ENCODE measurements around the gene NACA2.
"Not testable (repeated sequence)": the region's sequence is repeated elsewhere in the genome, so short reads cannot be mapped to it uniquely, and the experiment has no call there.

The NACA2 gene

DNA sequence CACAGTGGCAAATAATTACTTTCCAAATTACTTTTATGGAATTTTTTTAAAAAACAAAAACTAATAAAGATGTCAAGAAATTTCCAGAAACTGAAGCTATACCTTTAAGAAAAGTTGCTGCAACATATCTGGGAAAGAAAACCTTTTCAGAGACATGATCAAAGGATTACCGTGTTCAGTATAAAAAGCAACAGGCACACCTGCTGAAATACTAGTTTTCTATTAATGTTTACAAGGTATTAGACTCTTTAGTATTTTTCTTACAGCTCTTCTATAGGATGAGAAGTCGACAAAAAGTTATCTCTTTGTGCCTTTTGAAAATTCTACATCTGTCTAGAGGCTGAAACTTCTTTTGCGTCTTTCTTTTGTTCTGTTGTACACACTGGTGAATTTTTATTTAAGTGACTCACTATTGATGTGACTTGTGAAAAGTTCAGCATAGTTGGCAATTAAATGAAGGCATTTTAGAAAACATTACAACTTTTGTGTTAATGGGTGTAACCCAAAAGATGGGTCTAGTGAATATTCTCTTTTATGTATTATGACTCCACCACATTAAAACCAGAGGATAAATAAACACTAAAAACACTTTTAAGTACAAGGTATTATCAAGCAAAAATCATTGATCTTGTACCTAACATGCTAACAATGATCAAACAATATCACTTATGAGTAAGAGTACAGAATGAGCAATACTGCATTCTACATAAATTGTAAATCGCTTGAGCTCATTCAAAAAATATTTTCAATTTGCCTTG, 23.8 kb downstream of the NACA2 start:
- Histone ChIP-seq H3K4me1 (ENCODE audit: control insufficient read depth, insufficient read depth, low read length, poor library complexity, severe bottlenecking) (no peaks in the 10 kb centered on the region), H3K36me3 (ENCODE audit: control insufficient read depth, insufficient read depth, low read length) (no peaks in the 10 kb centered on the region), H3K4me3 (ENCODE audit: extremely low read depth, insufficient read depth, low read length, poor library complexity, severe bottlenecking) (no peak overlapping the region), H3K27ac (ENCODE audit: low read depth, low read length, severe bottlenecking) (no peak overlapping the region), H3K9me3 (ENCODE audit: control insufficient read depth, low read length) (no peaks in the 10 kb centered on the region)
- 80% methylated on average over 2 of the region's 4 CpGs; no CpG with 5 or more reads in 1 of the 2 experiments for WGBS, 2 experiments (ENCODE audit: insufficient coverage in 2 of 2)

DNA sequence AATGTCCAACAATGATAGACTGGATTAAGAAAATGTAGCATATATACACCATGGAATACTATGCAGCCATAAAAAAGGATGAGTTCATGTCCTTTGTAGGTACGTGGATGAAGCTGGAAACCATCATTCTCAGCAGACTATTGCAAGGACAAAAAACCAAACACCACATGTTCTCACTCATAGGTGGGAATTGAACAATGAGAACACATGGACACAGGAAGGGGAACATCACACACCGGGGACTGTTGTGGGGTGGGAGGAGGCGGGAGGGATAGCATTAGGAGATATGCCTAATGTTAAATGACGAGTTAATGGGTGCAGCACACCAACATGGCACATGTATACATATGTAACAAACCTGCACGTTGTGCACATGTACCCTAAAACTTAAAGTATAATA, 24.6 kb downstream of the NACA2 start:
- not testable (repeated sequence) for H3K4me1 ChIP-seq (ENCODE audit: control insufficient read depth, insufficient read depth, low read length, poor library complexity, severe bottlenecking); H3K27ac ChIP-seq (ENCODE audit: low read depth, low read length, severe bottlenecking); H3K4me3 ChIP-seq (ENCODE audit: extremely low read depth, insufficient read depth, low read length, poor library complexity, severe bottlenecking); H3K36me3 ChIP-seq (ENCODE audit: control insufficient read depth, insufficient read depth, low read length); H3K9me3 ChIP-seq (ENCODE audit: control insufficient read depth, low read length)
- no CpG with 5 or more reads among the region's 5 CpGs for WGBS, 2 experiments (ENCODE audit: insufficient coverage in 2 of 2)

DNA sequence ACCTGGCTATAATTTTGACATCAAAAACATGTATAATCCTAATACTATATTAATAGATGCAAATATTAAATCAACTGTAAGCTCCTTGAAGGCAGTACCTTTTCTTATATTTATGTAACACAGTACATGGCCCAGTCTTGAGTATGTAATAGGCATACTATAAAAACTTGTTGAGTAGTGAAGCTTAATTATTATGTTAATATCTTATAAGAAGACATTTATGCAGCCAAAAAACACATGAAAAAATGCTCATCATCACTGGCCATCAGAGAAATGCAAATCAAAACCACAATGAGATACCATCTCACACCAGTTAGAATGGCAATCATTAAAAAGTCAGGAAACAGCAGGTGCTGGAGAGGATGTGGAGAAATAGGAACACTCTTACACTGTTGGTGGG, 25.2 kb downstream of the NACA2 start:
- not testable (repeated sequence) for H3K4me3 ChIP-seq (ENCODE audit: extremely low read depth, insufficient read depth, low read length, poor library complexity, severe bottlenecking); H3K36me3 ChIP-seq (ENCODE audit: control insufficient read depth, insufficient read depth, low read length); H3K4me1 ChIP-seq (ENCODE audit: control insufficient read depth, insufficient read depth, low read length, poor library complexity, severe bottlenecking); H3K9me3 ChIP-seq (ENCODE audit: control insufficient read depth, low read length); H3K27ac ChIP-seq (ENCODE audit: low read depth, low read length, severe bottlenecking)

DNA sequence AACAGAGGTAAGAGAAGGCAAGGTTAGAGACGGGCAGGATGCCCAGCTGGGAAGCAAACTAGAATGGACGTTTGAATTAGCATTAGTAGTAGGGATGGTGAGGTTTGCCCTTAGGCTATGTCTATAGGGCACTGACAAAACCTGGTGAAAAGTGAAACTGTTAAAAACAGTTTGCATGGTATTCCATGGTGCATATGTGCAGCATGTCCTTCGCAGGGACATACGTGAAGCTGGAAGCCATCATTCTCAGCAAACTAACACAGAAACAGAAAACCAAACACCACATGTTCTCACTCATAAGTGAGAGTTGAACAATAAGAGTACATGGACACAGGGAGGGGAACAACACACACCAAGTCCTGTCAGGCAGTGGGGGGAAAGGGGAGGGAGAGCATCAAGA, 25.8 kb downstream of the NACA2 start:
- H3K4me1 ChIP-seq (ENCODE audit: control insufficient read depth, insufficient read depth, low read length, poor library complexity, severe bottlenecking), result no peaks in the 10 kb centered on the region
- H3K9me3 ChIP-seq (ENCODE audit: control insufficient read depth, low read length), result no peaks in the 10 kb centered on the region
- H3K27ac ChIP-seq (ENCODE audit: low read depth, low read length, severe bottlenecking), result no peak overlapping the region
- no peak overlapping the region for H3K4me3 ChIP-seq (ENCODE audit: extremely low read depth, insufficient read depth, low read length, poor library complexity, severe bottlenecking)
- WGBS, 2 experiments (ENCODE audit: insufficient coverage in 2 of 2), result 54 to 67% methylated on average over 2 of the region's 4 CpGs
- H3K36me3 ChIP-seq (ENCODE audit: control insufficient read depth, insufficient read depth, low read length), result no peaks in the 10 kb centered on the region

DNA sequence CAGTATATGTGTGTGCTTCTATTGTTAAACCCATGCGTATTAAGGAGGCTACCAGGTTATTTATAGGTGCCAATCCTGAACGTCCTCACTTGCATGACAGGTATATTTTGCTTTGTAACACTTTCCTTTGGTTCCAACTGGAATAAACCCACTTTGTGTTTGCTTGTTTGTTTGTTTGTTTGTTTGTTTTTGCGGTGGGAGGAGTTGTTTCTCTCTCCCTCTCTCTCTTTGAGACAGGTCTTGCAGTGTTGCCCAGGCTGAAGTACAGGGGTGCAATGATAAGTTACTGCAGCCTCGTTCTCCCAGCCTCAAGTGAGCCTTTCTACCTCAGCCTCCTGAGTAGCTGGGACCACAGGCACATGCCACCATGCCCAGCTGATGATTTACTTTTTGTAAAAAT, 28.7 kb downstream of the NACA2 start:
- no peaks in the 10 kb centered on the region for H3K9me3 ChIP-seq (ENCODE audit: control insufficient read depth, low read length)
- H3K4me1 ChIP-seq (ENCODE audit: control insufficient read depth, insufficient read depth, low read length, poor library complexity, severe bottlenecking), result no peaks in the 10 kb centered on the region
- 71 to 88% methylated on average over 1 to 3 of the region's 4 CpGs for WGBS, 2 experiments (ENCODE audit: insufficient coverage in 2 of 2)

DNA sequence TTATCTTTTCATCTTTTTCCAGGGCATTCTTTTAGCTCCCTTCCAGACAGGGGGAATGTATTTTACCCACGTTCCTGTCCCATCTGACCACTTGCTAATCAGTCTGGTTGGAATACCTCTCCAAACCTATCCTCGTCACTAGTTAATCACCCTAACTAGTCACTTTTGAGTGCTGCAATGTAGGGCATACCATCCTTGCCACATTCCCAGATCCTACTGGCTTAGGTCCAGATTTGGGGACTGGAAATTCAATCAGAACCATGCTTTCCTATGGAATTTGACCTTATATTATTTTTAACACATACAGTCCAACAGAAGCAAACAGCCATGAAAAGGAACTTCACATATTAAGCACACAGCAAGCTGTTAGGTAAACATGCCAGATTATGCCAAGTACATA, 29.7 kb downstream of the NACA2 start:
- Histone ChIP-seq H3K27ac (ENCODE audit: low read depth, low read length, severe bottlenecking) (no peak overlapping the region), H3K4me3 (ENCODE audit: extremely low read depth, insufficient read depth, low read length, poor library complexity, severe bottlenecking) (no peak overlapping the region), H3K4me1 (ENCODE audit: control insufficient read depth, insufficient read depth, low read length, poor library complexity, severe bottlenecking) (no peaks in the 10 kb centered on the region), H3K36me3 (ENCODE audit: control insufficient read depth, insufficient read depth, low read length) (no peaks in the 10 kb centered on the region), H3K9me3 (ENCODE audit: control insufficient read depth, low read length) (no peaks in the 10 kb centered on the region)
- 76 to 100% methylated on average over 2 of the region's 2 CpGs for WGBS, 2 experiments (ENCODE audit: insufficient coverage in 2 of 2)

More for the DNA sequence above, 28.7 kb downstream of the NACA2 start:
- Histone ChIP-seq H3K36me3 (ENCODE audit: control insufficient read depth, insufficient read depth, low read length) (no peaks in the 10 kb centered on the region), H3K4me3 (ENCODE audit: extremely low read depth, insufficient read depth, low read length, poor library complexity, severe bottlenecking) (no peak overlapping the region), H3K27ac (ENCODE audit: low read depth, low read length, severe bottlenecking) (no peak overlapping the region)

DNA sequence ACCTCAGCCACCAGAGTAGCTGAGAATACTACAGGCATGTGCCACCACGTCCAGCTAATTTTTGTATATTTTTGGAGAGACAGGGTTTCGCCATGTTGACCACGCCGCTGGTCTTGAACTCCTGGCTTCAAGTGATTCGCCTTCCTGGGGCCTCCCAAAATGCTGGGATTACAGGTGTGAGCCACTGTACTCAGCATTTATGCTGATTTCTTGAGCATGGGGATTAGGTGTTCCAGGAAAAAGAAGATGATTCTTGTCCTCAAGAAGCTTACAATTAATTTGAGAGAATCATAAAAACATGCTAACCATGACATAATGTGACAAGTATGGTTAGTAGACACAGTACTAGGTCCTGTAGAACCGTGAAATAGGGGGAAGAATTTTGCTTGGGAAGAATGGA, 30.9 kb downstream of the NACA2 start:
- WGBS, 2 experiments (ENCODE audit: insufficient coverage in 2 of 2), result 90 to 91% methylated on average over 5 to 6 of the region's 6 CpGs
- Histone ChIP-seq H3K9me3 (ENCODE audit: control insufficient read depth, low read length) (no peaks in the 10 kb centered on the region), H3K4me3 (ENCODE audit: extremely low read depth, insufficient read depth, low read length, poor library complexity, severe bottlenecking) (no peak overlapping the region), H3K4me1 (ENCODE audit: control insufficient read depth, insufficient read depth, low read length, poor library complexity, severe bottlenecking) (no peaks in the 10 kb centered on the region), H3K36me3 (ENCODE audit: control insufficient read depth, insufficient read depth, low read length) (no peaks in the 10 kb centered on the region), H3K27ac (ENCODE audit: low read depth, low read length, severe bottlenecking) (no peak overlapping the region)

DNA sequence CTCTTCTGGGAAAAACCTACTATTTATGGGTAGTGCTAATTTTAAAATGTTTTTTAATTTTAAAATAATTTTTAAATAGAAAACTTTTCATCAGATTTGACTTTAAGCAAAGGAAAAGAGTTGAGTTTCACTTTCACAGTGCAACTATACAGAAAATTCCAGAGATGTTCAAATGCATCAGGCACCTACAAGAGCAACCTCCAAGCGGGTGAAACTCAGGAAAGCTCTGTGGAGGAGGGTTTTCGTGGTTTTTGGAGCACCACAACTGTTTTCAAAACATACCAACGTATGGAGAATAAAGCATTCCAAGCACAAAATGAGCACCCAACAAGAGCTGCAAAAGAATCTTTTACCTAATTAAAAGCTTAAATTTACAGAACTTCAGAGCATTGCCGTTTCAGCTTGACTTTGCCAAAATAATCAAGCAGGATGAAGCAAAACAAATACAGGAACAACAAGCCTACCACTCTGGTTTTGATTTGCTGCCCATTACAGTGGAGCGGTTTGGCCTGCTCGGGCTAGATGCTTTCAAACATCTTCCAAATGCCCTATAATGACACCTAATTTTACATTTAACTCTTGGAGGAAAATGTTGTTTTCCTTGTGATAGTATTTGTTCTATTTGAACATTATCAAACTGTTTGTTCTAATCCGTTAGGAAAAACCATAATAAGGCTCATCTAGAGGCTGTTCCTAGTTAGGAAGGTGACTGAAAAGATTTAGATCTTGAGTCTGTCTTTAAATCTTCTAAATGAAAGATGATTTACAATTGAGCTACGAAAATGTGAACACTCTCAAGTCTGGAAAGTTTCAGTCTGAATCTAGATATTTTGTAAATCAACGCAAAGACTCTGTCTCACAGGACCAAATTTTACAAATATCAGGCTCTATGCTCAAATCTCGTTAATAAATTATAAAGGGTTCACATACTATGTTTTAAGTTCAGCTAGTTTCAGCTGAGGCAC, 34.5 kb downstream of the NACA2 start:
- Histone ChIP-seq H3K9me3 (ENCODE audit: control insufficient read depth, low read length) (no peaks in the 10 kb centered on the region), H3K27ac (ENCODE audit: low read depth, low read length, severe bottlenecking) (no peak overlapping the region), H3K36me3 (ENCODE audit: control insufficient read depth, insufficient read depth, low read length) (no peaks in the 10 kb centered on the region), H3K4me1 (ENCODE audit: control insufficient read depth, insufficient read depth, low read length, poor library complexity, severe bottlenecking) (no peaks in the 10 kb centered on the region), H3K4me3 (ENCODE audit: extremely low read depth, insufficient read depth, low read length, poor library complexity, severe bottlenecking) (no peak overlapping the region)
- 85 to 95% methylated on average over 3 to 4 of the region's 10 CpGs for WGBS, 2 experiments (ENCODE audit: insufficient coverage in 2 of 2)

DNA sequence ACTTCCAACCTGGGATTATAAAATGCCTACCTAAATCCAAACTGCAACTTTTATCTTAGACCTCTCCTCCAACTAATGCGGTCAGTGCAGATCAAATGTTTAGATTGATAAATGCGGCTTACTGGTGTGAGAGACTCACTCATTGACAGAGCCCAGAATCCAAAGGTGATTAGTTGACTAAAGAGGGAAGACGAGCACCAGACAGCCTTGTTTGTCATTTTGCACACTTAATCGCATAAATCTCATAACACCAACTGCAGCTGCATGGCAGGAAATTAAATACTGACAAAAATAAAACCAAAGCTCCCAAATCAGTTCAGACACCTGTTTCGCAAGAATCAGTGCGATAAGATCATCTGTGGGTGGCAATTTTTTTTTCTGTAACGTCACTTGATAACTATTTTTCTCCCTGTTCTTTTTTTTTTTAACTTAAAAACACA, 35.9 kb downstream of the NACA2 start:
- Histone ChIP-seq H3K4me1 (ENCODE audit: control insufficient read depth, insufficient read depth, low read length, poor library complexity, severe bottlenecking) (no peaks in the 10 kb centered on the region), H3K27ac (ENCODE audit: low read depth, low read length, severe bottlenecking) (no peak overlapping the region), H3K9me3 (ENCODE audit: control insufficient read depth, low read length) (no peaks in the 10 kb centered on the region), H3K36me3 (ENCODE audit: control insufficient read depth, insufficient read depth, low read length) (no peaks in the 10 kb centered on the region), H3K4me3 (ENCODE audit: extremely low read depth, insufficient read depth, low read length, poor library complexity, severe bottlenecking) (no peak overlapping the region)
- WGBS, 2 experiments (ENCODE audit: insufficient coverage in 2 of 2), result 90 to 96% methylated on average over 2 to 4 of the region's 7 CpGs

DNA sequence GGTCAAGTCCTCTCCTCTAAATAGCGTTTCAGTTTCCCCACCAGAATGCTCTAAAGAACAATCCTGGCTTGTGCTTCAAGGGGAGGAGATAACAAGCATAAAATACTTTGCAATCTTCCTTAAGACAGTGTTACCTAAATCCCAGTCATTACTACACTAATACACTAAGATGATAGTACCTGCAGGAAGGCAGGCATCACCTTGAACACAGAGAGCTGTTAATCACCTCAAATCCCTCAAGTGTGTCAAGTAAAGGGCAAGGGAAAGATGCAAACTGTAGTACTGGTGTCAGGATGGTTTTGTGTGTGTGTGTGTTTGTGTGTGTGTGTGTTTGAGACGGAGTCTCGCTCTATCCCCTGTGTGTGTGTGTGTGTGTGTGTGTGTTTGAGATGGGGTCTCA, 36.8 kb downstream of the NACA2 start:
- WGBS, 2 experiments (ENCODE audit: insufficient coverage in 2 of 2), result 100% methylated on average over 1 of the region's 3 CpGs; no CpG with 5 or more reads in 1 of the 2 experiments
- Histone ChIP-seq H3K4me3 (ENCODE audit: extremely low read depth, insufficient read depth, low read length, poor library complexity, severe bottlenecking) (no peak overlapping the region), H3K9me3 (ENCODE audit: control insufficient read depth, low read length) (no peaks in the 10 kb centered on the region), H3K4me1 (ENCODE audit: control insufficient read depth, insufficient read depth, low read length, poor library complexity, severe bottlenecking) (no peaks in the 10 kb centered on the region), H3K36me3 (ENCODE audit: control insufficient read depth, insufficient read depth, low read length) (no peaks in the 10 kb centered on the region), H3K27ac (ENCODE audit: low read depth, low read length, severe bottlenecking) (no peak overlapping the region)

DNA sequence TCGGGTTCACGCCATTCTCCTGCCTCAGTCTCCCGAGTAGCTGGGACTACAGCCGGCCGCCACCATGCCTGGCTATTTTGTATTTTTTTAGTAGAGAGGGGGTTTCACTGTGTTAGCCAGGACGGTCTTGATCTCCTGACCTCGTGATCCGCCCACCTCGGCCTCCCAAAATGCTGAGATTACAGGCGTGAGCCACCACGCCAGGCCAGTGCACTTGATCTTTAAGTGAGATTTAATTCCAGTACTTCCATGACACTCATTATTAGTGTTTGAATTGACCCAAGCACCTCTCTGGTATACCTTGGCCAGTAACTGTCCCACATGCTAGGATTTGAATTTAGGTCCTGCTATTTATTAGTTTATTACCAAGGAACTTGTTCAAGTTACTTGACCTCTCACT, 38.5 kb downstream of the NACA2 start:
- H3K9me3 ChIP-seq (ENCODE audit: control insufficient read depth, low read length); H3K36me3 ChIP-seq (ENCODE audit: control insufficient read depth, insufficient read depth, low read length); H3K27ac ChIP-seq (ENCODE audit: low read depth, low read length, severe bottlenecking); H3K4me1 ChIP-seq (ENCODE audit: control insufficient read depth, insufficient read depth, low read length, poor library complexity, severe bottlenecking); H3K4me3 ChIP-seq (ENCODE audit: extremely low read depth, insufficient read depth, low read length, poor library complexity, severe bottlenecking): not testable (repeated sequence)
- 89 to 98% methylated on average over 8 to 9 of the region's 11 CpGs for whole genome bisulfite sequencing, 2 experiments (ENCODE audit: insufficient coverage in 2 of 2)
